Stimulated activated CD4-positive, alpha-beta T cell treated with anti-CD3 and anti-CD28 coated beads, Interleukin-1b, Interleukin-23, amount 100 ng/mL, for 1 hour (primary cell): ENCODE measurements around the gene SLC2A1.

Source experiments
- DNase-seq, 2 donors: peaks; one replicate each; pipeline ENCODE4 v3.0.0-alpha.2; 2020; ENCODE audit warnings: low read depth in 2 of 2

Gene SLC2A1

GRCh38 chr1:42979896-42980800 is 21.5 kb upstream of the SLC2A1 start:
- DNase-seq, result no peak

GRCh38 chr1:42979036-42979430 is 20.4 kb upstream of the SLC2A1 start:
- no peak for DNase-seq

GRCh38 chr1:42978317-42979035 is 19.8 kb upstream of the SLC2A1 start:
- DNase-seq, result no peak

- DNase-seq, result no peak
These were observed 19.0 kb upstream of the SLC2A1 start for GRCh38 chr1:42977653-42978052.

- DNase-seq, result no peak
These were observed 17.0 kb upstream of the SLC2A1 start for GRCh38 chr1:42975561-42976225.

GRCh38 chr1:42974767-42975437 is 16.2 kb upstream of the SLC2A1 start:
- no peak for DNase-seq

- no peak for DNase-seq
These were observed 15.1 kb upstream of the SLC2A1 start for GRCh38 chr1:42973799-42974198.

GRCh38 chr1:42973286-42973685 is 14.6 kb upstream of the SLC2A1 start:
- DNase-seq, result no peak

GRCh38 chr1:42971841-42972291 is 13.2 kb upstream of the SLC2A1 start:
- DNase-seq, result no peak

- no peak for DNase-seq
These were observed 11.5 kb upstream of the SLC2A1 start for GRCh38 chr1:42970143-42970542.

GRCh38 chr1:42968654-42969053 is 10.0 kb upstream of the SLC2A1 start:
- DNase-seq, result no peak

- no peak for DNase-seq
These were observed 8.3 kb upstream of the SLC2A1 start for GRCh38 chr1:42966688-42967612.

GRCh38 chr1:42965378-42965777 is 6.7 kb upstream of the SLC2A1 start:
- no peak for DNase-seq

GRCh38 chr1:42964044-42964812 is 5.6 kb upstream of the SLC2A1 start:
- DNase-seq, result no peak

GRCh38 chr1:42963378-42964043 is 4.8 kb upstream of the SLC2A1 start:
- no peak for DNase-seq

GRCh38 chr1:42962641-42963377 is 4.1 kb upstream of the SLC2A1 start:
- no peak for DNase-seq

GRCh38 chr1:42961312-42962091 is 2.8 kb upstream of the SLC2A1 start:
- no peak for DNase-seq
